Left renal cortex interstitium (tissue), 4 donors: ENCODE measurements around the gene POU3F1. TPM values are rescaled to one million over a fixed set of nuclear protein-coding genes. Genes with fewer than 3 reads are reported as not detected.

Experiments used
- polyA plus RNA-seq, 4 donors: library from polyadenylated mRNA; unstranded; fragments of 120-200 nt; gene quantifications; one replicate each; pipeline ENCODE4 v1.2.1, GENCODE V29; 2013; ENCODE audit not compliant: insufficient read length in 4 of 4

The POU3F1 gene
- polyA plus RNA-seq, 4 donors: 0.79 to 2.2 (median 0.96) TPM

Other genes starting within 250 kb of the POU3F1 start
- gene C1orf122, start 239.0 kb downstream of the POU3F1 start, polyA plus RNA-seq: 10 to 100 TPM; 21.7 to 45.5 (median 30.0) TPM
- gene YRDC, start 238.6 kb downstream of the POU3F1 start, polyA plus RNA-seq: 10 to 100 TPM; 11.4 to 16.5 (median 12.7) TPM
- gene MTF1, start 187.2 kb downstream of the POU3F1 start, polyA plus RNA-seq: 1 to 10 TPM; 8.0 to 9.5 (median 8.4) TPM
- 10 to 100 TPM; 14.7 to 29.2 (median 23.0) TPM for gene INPP5B, start 99.7 kb downstream of the POU3F1 start, polyA plus RNA-seq
- gene SF3A3, start 56.8 kb downstream of the POU3F1 start, polyA plus RNA-seq: 100 to 1,000 TPM in 2 of 4 donors, 10 to 100 TPM in 2; 89.9 to 114 (median 101) TPM
- gene FHL3, start 41.3 kb downstream of the POU3F1 start, polyA plus RNA-seq: 10 to 100 TPM; 14.9 to 29.7 (median 23.1) TPM
- 10 to 100 TPM; 36.9 to 43.1 (median 42.3) TPM for gene UTP11, start 34.1 kb downstream of the POU3F1 start, polyA plus RNA-seq